Measurements from ENCODE around the gene TNS1. TPM values are rescaled to one million over a fixed set of nuclear protein-coding genes. Genes with fewer than 3 reads are reported as not detected.

TNS1 gene
- total RNA-seq, 1 donor from 2014 or later, result 449 TPM

DNA sequence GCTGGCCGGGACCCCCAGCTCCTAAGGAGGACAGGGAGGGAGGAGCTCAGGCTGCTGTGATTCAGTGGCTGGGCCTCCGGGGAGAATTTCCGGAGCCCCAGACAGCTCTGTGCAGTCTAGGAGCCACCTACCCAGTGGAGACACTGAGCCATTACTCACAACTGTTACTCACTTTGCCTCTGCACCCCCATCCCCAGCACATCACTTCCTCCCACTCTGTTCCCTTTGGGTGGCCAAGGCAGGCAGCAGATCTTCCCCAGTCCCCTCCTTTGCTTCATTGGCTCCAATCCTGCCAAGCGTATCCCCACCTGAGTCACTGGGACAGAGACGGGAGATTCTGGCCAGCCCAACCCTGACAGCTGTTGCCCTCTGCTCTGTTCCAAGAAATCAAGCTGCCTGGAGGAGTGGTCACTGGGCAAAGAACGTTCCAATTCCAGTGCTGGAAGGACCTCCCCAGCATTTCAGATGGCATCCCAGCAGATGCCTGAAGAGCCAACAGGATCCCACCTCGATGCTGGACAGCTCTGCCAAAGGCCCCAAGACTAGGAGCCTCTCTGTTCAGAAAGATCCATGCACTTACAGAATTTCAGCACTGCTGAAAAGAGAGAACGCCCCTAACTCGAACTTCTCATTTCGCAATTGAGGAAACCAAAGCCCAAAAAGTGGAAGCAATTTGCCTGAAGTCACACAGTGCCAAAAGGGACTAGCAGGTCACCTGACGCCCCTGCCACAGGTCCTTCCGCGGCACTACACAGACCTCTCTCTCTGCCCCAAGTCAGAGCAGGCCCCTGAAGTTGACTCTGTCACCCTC is 68.3 kb downstream of the TNS1 start:
- DNase-seq (ENCODE audit: low spot score), result no peak

- DNase-seq (ENCODE audit: low spot score), result no peak
Measured at GRCh38 chr2:217933617-217933993, 69.2 kb downstream of the TNS1 start.

- no peak for DNase-seq (ENCODE audit: low spot score)
Measured at GRCh38 chr2:217932803-217933616, 69.8 kb downstream of the TNS1 start.

DNA sequence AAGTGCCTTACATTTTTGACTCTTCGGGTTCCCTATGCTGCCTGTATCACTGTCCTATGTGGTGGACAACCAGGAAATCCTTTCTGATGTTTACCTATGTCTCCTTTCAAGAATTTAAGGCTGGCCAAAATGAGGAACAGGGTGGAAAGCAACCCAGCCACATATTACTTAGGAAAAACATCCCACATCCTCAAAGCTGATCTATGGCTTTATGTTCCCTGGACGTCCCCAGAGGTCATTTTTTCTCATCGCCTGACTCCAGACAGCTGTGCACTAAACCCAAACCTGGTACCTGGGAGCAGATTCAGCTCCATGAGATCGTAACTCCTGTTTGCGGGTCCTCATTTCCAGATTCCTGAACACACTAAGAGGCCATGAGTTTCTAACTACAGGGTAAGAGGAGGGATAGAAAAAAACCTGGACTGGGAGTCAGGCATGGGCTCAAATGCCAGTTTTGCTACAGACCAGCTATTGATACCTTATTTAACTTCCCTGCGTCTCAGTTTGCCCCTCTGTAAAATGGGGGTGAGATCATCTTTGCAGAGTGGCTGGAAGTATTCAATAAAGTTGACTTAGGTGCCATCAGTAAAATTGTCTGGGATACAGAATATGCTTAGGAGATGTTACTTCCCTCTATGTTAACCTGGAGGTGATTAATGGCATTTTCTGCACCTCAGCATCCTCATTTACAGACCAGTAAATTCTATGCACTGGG is 70.8 kb downstream of the TNS1 start:
- DNase-seq (ENCODE audit: low spot score), result no peak

DNA sequence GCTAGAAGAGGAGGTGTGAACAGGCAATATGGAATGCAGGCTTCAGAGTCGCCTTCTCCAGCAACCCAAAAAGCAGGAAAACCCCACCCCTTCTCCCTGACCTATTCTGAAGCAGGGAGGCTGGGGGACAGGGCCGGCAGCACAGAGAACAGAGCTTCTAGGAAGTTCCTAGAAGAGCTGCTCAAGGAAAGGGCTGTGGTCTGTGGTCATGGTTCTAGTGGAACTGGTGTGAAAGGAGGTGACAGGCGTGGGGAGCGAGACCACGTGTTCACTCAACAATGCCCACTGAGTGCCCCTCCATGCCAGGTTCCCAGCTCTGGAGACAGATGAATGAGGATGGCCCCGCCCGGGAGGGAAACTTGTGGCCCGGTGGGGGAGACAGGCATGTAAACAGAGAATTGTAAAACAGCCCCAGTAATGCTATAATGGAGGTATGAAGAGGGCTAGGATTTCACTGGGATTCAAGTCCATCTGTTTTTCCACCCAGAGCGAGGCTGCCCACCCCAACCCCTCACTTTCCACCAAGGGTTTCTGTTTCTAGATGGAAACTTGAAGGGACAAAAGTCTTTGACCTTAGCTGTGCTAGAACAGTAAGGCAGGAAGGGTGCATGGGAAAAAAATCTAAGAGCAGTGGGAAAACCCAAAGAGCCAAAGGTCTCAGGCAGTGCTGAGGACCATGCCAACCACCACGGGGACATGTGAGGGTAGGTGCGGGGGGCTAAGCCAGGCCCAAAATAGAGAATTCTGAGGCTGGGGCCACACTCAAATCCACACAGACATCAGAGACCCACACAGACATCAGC is 71.8 kb downstream of the TNS1 start:
- no peak for DNase-seq (ENCODE audit: low spot score)

- no peak for DNase-seq (ENCODE audit: low spot score)
Measured at GRCh38 chr2:217929757-217930707, 72.8 kb downstream of the TNS1 start.

DNA sequence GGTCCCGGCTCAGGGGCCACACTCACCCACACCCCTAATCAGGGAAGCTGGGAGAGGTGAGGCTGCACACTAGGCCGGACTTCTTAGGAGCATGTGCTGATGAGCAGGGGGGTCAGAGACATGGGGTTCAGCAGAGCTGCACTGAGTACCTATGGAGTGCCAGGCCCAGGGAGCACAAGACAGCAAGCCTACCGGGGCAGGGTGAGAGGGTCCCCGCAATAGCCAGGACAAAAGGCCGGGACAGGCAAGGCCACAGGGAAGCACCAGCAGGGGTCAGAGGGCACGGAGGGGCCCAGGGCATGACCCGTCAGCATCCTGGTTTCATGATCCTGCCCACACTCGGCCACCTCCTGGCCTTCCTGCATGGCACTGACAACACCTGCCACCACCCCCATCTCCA is 73.5 kb downstream of the TNS1 start:
- DNase-seq (ENCODE audit: low spot score), result no peak

DNA sequence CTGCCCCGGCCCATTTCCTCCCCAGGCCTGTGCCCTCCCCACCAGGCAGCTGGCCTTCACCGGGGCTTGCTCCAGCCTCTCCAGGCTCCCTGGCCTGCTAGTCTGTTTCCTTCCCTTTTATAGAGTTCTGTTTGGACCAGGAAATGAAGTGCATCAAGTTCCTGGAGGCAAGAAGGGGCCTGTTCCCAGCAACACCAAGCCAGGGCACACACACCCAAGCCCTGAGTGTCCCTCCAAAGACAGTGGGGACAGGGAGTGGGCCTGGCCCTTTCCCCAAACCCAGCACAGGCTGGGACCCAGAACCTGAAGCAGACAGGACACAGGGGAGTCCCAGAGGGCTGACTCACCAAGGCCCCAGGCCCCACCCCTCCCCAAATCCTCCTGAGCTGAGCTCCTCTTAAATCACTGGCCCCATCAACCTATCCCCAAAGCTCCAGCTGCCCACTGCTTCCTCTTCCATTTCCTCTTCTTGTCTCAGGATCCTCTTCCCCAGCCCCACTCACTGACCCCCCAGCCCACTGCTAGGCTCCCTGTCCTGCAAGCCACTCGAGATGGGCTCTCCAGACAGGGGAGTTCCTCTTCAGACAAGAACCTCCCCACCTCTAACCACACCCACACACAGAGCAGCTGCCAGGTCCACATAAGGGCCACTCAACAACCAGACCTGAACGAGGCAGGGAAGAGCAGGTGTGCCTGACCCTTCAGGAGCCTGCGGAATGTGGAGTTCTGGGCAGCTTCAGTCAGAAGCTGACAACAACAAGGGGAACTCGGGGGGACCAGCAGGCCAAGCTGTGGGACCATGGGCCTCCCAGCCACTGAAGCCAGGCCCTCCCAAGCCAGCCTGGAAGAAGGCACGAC is 74.2 kb downstream of the TNS1 start:
- no peak for DNase-seq (ENCODE audit: low spot score)

DNA sequence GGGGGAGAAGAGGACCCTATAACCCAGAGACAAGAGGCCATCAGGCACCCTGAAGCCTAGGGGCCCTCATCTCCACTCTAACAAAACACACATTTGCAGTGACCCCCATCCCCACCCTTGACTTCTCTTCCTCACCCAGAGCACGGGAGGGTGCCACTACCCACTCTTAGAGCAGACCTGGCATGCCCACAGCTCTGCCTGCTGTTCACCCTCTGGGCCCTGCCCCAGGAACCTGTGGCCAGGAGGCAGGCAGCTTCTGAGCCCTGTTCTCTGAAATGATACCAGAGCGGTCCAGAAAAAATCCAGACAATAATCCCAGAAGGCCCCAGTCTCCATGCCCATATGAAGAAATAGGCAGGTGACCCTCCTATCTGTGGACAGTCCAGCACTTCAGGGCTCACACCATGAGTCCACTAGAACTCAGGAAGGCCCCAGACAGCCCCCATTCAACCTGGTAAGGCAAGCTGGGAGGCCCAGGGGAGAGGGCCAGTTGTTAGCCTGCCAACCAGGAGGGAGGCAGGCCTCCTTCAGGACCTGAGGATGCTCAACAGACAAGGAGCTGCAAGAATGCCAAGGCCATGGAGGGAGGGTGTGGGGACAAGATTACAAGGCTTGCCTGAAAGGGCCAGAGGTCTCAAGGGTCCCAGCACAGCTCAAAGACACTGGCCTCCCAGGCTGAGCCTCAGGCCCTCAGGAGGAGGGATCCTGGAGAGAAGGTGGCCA is 75.0 kb downstream of the TNS1 start:
- DNase-seq (ENCODE audit: low spot score), result no peak

DNA sequence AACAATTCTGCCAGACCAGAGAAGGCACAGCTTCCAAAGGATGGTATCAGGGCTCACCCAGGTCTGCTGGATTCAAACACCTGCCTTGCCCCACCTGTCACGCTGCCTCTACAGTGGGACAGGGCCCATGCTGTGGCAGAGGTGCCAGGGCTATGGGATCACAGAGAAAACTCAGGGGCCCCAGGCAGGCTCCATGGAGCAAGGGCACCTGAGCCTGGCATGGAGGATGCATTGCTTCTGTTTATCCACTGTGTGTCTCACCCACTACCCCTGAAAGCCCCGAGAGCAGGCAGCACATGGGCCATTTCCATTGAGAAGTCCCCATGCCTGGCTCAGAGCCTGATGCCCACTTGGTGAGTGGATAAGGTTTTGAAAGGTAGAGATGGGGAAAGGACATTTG is 76.0 kb downstream of the TNS1 start:
- no peak for DNase-seq (ENCODE audit: low spot score)

GRCh38 chr2:217924346-217924901 is 78.4 kb downstream of the TNS1 start:
- DNase-seq (ENCODE audit: low spot score), result no peak

GRCh38 chr2:217923007-217923686 is 79.6 kb downstream of the TNS1 start:
- no peak for DNase-seq (ENCODE audit: low spot score)

DNA sequence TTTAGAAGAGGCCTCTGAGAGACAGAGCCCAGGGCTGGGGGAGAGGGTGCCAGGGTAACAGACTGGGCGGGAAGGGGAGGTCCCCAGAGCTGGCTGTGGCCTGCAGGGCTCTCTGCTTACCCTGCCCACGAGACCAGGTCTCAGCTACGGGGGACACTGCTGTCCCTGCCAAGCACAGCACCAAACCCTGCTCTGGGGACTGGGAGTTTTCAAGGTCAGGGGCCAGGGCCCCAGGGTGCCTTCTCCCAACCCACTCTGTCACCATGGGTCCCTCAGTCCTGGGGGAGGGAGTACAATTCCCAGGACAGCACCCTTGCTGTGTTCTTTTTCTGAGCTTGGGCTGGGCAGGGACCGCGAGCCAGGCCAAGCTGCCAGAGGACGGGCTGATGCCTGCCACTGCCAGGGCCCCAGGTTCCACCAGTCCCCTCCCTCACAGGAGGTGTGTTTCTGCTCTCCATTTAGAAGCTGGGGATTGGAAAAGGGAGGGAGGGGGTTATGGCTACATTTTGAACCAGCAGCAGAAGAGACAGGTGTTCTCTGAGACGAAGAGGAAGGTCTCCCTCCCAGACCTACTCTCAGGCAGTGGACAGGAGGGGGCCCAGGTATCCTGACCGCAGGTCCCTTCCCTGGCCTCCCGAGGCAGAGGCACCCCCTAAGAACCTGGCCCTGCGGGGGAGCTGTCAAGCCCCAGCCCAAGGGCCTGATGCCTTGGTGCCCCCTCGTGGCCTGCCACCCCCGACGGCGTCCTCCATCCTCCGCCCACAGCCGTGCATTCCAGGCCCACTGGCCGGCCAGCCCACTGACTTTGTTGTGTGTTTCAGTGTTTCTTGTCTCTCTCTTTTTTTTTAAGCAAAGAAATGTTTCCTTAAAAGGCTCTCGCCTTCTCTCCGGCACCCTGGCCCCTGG is 80.4 kb downstream of the TNS1 start:
- no peak for DNase-seq (ENCODE audit: low spot score)

- no peak for DNase-seq (ENCODE audit: low spot score)
Measured at GRCh38 chr2:217920879-217921603, 81.8 kb downstream of the TNS1 start.

DNA sequence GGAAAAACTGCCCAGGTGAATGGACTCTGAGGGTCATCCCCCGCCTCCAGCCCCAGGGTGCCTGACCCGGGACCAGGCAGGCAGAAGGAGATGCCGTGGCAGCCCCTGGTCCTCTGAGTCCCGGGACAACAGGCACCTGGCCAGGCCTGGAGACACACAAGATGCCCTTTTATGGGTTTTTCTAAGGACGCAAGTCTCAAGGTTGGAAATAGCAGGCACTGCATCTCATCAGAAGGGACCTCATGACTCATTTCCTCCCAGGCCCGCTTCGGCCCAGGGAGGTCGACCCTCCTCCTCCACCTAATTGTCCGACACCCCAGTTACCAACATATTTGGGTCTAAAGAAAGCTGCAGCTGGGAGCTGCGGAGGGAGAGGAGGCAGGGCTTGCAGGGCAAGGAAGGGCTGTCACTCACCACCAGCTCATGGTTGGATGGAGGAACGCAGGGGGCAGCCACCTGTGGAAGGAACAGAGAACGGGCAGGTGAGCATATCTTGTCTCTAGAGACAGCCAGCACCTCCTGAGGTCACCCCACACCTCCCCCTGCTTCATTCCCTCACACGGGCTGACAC is 82.9 kb downstream of the TNS1 start:
- no peak for DNase-seq (ENCODE audit: low spot score)

Data from mesenteric fat pad (tissue), 1 donor.